AG04450 (cell line): ENCODE results near the gene CAPN11. TPM values are rescaled to one million over a fixed set of nuclear protein-coding genes. Genes with fewer than 3 reads are reported as not detected.
A peak's percentile ranks its signal among the peaks of the same experiment; 100 is the strongest.

Source experiments
- CTCF ChIA-PET: fragments of 300-600, 350-600 bp; formaldehyde crosslinking; extraction: SDS; loops from one replicate; lab custom pipeline; 2022; ENCODE audit warnings: antibody characterized with exemption, inconsistent platforms; lab: Charles Lee
- POLR2A ChIA-PET: fragments of 350-600 bp; formaldehyde crosslinking; extraction: SDS; loops from one replicate; lab custom pipeline; 2021; ENCODE audit warnings: antibody characterized with exemption, inconsistent platforms; lab: Yijun Ruan, JAX
- DNase-seq: peaks from one replicate; pipeline ENCODE4 v3.0.0-alpha.2; 2011; ENCODE audit warnings: low read depth, low spot score
- H3K27ac ChIP-seq: one replicate; pipeline ENCODE4 v1.5.1; 2012; ENCODE audit warnings: low read depth, low read length, control low read depth
- H3K27me3 ChIP-seq: one replicate; pipeline ENCODE4 v1.6.0; 2012; ENCODE audit warnings: low read length; ENCODE audit not compliant: control insufficient read depth, insufficient read depth
- H3K4me3 ChIP-seq: 2 replicates; pipeline ENCODE4 v1.5.1; 2011; ENCODE audit warnings: mild to moderate bottlenecking, low read depth, low read length, control low read depth
- H3K9me3 ChIP-seq: 2 replicates; pipeline ENCODE4 v1.5.1; 2012; ENCODE audit warnings: low read length; ENCODE audit not compliant: control insufficient read depth, insufficient read depth
- polyA plus RNA-seq: library from polyadenylated mRNA; depleted of rRNA; stranded (reverse); fragments of >200 nt; gene quantifications from 2 replicates; pipeline ENCODE4 v1.2.3, GENCODE V29; 2011
- TF ChIP-seq, protein P1 (sequence below): IDR thresholded peaks from 2 replicates; pipeline ENCODE4 v1.5.1; 2011; ENCODE audit warnings: low read depth, low read length, control low read depth, inconsistent platforms

The CAPN11 gene
- polyA plus RNA-seq, 1 experiment: 0.04 TPM

DNA sequence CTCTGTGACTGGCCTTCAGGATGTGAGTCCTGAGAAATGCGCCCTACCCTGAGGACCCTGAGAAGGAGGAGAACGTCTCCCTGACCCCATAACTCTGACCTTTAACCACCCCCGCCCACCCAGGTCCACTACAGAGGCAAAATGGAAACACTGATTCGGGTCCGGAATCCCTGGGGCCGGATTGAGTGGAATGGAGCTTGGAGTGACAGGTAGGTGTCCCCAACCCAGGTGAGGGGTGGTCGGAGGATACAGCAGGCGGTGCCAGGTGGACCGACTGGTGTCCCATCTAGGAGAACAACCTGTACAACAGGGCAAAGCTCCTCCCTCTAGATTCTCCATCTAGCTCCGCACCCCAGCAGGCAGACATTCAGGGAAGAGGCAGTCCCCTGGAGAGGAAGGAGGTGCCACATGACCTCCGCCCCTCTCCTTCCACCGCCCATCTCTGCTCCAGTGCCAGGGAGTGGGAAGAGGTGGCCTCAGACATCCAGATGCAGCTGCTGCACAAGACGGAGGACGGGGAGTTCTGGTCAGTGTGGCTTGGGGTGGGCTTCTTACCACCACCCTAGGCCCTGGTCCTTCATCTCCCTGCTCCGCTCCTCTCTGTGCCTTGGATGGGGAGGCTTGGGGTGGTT, 17.6 kb downstream of the CAPN11 start:
- Histone ChIP-seq H3K27ac (no peak overlapping the region), H3K4me3 (no peak overlapping the region), H3K27me3 (no peaks in the 10 kb centered on the region), H3K9me3 (no peaks in the 10 kb centered on the region)
- TF ChIP-seq, protein P1, sequence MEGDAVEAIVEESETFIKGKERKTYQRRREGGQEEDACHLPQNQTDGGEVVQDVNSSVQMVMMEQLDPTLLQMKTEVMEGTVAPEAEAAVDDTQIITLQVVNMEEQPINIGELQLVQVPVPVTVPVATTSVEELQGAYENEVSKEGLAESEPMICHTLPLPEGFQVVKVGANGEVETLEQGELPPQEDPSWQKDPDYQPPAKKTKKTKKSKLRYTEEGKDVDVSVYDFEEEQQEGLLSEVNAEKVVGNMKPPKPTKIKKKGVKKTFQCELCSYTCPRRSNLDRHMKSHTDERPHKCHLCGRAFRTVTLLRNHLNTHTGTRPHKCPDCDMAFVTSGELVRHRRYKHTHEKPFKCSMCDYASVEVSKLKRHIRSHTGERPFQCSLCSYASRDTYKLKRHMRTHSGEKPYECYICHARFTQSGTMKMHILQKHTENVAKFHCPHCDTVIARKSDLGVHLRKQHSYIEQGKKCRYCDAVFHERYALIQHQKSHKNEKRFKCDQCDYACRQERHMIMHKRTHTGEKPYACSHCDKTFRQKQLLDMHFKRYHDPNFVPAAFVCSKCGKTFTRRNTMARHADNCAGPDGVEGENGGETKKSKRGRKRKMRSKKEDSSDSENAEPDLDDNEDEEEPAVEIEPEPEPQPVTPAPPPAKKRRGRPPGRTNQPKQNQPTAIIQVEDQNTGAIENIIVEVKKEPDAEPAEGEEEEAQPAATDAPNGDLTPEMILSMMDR: no peak
- POLR2A ChIA-PET: no interaction called here
- DNase-seq: no peak
- CTCF ChIA-PET: interaction anchor here (1.1 to 1.6 kb wide), 2 partner anchors 59 to 92 kb away, joined by 3 to 6 read pairs; no protein-coding TSS in a partner anchor

DNA sequence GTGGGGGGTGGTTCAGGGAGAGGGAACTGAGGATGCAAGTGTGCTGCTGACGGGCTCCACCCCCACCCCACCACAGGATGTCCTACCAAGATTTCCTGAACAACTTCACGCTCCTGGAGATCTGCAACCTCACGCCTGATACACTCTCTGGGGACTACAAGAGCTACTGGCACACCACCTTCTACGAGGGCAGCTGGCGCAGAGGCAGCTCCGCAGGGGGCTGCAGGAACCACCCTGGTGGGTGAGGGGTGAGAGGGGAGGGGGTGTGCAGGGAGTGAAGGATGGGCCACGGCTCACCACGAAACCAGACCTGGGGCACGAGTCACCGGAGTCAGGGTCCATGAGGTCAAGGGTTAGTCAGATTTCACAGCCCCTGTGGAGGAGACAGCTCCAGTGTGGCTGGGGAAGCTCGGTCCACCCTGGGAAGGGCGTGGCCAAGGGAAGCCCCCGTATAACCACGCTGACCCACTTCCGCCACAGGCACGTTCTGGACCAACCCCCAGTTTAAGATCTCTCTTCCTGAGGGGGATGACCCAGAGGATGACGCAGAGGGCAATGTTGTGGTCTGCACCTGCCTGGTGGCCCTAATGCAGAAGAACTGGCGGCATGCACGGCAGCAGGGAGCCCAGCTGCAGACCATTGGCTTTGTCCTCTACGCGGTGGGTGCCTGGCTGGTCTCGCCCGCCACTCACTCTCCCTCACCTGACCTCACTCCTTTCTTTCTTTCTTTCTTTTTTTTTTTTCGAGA, 18.3 kb downstream of the CAPN11 start:
- TF ChIP-seq, protein P1: no peak
- Histone ChIP-seq H3K4me3 (no peak overlapping the region), H3K27me3 (no peaks in the 10 kb centered on the region), H3K9me3 (no peaks in the 10 kb centered on the region), H3K27ac (no peak overlapping the region)
- CTCF ChIA-PET: interaction anchor here (0.9 to 1.6 kb wide), 3 partner anchors 58 to 136 kb away, joined by 3 to 6 read pairs (median 3); partner anchors contain the start of gene AARS2
- POLR2A ChIA-PET: interaction anchor here (1.2 kb wide), 1 partner anchor 70 kb away, joined by 6 read pairs; the partner anchor contains the start of gene HSP90AB1
- DNase-seq: no peak

DNA sequence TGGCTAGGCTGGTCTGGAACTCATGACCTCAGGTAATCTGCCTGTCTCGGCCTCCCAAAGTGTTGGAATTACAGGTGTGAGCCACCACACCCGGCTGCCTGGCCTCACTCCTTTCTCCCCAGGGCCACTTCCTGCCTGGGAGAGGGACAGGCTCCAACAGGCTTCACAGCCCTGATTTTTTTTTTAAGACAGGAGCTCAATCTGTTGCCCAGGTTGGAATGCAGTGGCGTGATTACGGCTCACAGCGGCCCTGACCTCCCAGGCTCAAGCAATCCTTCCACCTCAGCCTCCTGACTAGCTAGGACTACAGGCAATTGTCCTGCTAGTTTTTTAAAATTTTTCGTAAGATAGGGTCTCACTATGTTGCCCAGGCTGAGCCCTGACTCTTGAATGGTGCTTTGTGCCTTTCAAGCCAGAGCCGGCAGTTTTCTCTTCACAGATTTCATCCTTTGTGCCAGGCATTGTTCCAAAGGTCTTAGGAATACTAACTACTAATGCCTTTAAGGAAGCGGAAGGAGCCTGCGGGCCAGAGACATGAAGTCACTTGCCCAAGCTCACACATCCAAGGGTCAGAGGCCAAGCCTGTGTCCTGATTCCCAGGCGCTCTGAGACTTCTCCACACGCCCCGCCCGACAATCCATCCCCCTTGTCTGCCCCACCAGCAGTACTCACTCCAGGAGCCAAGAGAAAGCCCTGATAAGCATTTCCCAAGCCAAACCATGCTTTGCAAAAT, 19.2 kb downstream of the CAPN11 start:
- ChIA-PET CTCF (interaction anchor here (0.9 to 1.1 kb wide), 2 partner anchors 90 to 135 kb away, joined by 3 read pairs; partner anchors contain the start of gene AARS2), POLR2A (interaction anchor here (1.2 kb wide), 1 partner anchor 69 kb away, joined by 6 read pairs; the partner anchor contains the start of gene HSP90AB1)
- Histone ChIP-seq H3K9me3 (no peaks in the 10 kb centered on the region), H3K27ac (peak overlapping the region; percentile 39), H3K4me3 (no peak overlapping the region), H3K27me3 (peaks cover 1% of the 10 kb centered on the region)
- DNase-seq: peak; percentile 20
- TF ChIP-seq, protein P1: no peak

DNA sequence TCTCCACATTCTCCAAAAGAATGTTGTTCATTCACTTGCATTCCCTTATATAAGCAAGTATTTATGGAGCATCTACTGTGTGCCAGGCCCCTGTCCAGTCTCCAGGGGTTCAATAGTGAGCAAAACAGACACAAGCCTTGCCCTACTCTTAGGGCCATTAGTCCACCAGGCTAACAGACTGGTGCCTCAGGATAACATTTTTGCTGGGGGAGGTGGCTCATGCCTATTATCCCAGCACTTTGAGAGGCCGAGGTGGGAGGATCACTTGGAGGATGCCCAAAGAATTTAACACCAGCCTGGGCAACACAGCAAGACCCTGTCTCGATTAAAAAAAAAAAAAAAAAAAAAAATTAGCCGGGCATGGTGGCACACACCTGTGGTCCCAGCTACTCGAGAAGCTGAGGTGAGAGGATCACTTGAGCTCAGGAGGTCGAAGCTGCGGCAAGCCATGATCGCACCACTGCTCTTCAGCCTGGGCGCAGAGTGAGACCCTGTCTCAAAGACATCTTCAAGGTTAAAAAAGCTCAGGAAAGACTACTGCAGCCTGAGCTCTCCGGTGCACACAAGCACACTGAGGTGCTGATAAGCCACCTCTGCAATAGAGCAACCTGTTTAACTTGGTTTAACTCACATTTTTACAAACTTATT, 19.9 kb downstream of the CAPN11 start:
- no peak for DNase-seq
- ChIA-PET POLR2A (interaction anchor here (1.2 kb wide), 1 partner anchor 69 kb away, joined by 6 read pairs; the partner anchor contains the start of gene HSP90AB1), CTCF (no interaction called here)
- Histone ChIP-seq H3K4me3 (no peak overlapping the region), H3K9me3 (no peaks in the 10 kb centered on the region), H3K27me3 (peaks cover 7% of the 10 kb centered on the region), H3K27ac (no peak overlapping the region)
- TF ChIP-seq, protein P1: no peak
